Measurements from ENCODE around the gene ATP5F1C. TPM values are rescaled to one million over a fixed set of nuclear protein-coding genes. Genes with fewer than 3 reads are reported as not detected.
A peak's percentile ranks its signal among the peaks of the same experiment; 100 is the strongest.

Gene ATP5F1C
- total and polyA plus RNA-seq, 2 experiments from 2014 or later = 332 to 537 TPM

GRCh38 chr10:7738536-7739407, 49.2 kb upstream of the ATP5F1C start:
- ATAC-seq (no peak), DNase-seq (ENCODE audit: low spot score) (no peak)
- Mint-ChIP-seq H3K27me3 (ENCODE audit: insufficient read depth, low read depth, poor library complexity) (peaks cover 2% of the 10 kb centered on the region), H3K27ac (no peak overlapping the region), H3K4me1 (no peaks in the 10 kb centered on the region), H3K9me3 (no peaks in the 10 kb centered on the region), H3K4me3 (no peak overlapping the region), H3K36me3 (ENCODE audit: low read depth) (no peaks in the 10 kb centered on the region)
- no peaks in the 10 kb centered on the region for H4K20me1 ChIP-seq (replicated peaks; ENCODE audit: insufficient read depth)
- no peaks in the 10 kb centered on the region for H3K4me1 ChIP-seq (ENCODE audit: insufficient read depth)
- H3K27ac ChIP-seq (ENCODE audit: low read depth) = no peak overlapping the region
- H3K9me2 ChIP-seq (ENCODE audit: insufficient read depth) = no peaks in the 10 kb centered on the region
- H3K36me3 ChIP-seq (ENCODE audit: insufficient read depth) = no peaks in the 10 kb centered on the region
- H3F3A ChIP-seq (replicated peaks; ENCODE audit: low read depth) = no peaks in the 10 kb centered on the region
- H2AFZ ChIP-seq = 0 out of 2 replicates have a peak overlapping the region, but pooled peaks have one; percentile 28
- H3K27me3 ChIP-seq (ENCODE audit: insufficient read depth) = no peaks in the 10 kb centered on the region
- no peaks in the 10 kb centered on the region for H3K79me2 ChIP-seq (replicated peaks; ENCODE audit: insufficient read depth)
- H3K4me3 ChIP-seq = no peak overlapping the region
- H3K4me2 ChIP-seq = no peak overlapping the region
- TF ChIP-seq POLR2AphosphoS5 (IDR thresholded peaks at IDR 0.05; ENCODE audit: low read depth) (no peak), EZH2phosphoT487 (IDR thresholded peaks at IDR 0.05; ENCODE audit: unreplicated experiment) (no peak), ZNF114 (CRISPR knock-in tag; IDR thresholded peaks at IDR 0.05) (no peak), EZH2 (IDR thresholded peaks at IDR 0.05; ENCODE audit: low read depth, unreplicated experiment) (no peak), ETS1 (IDR thresholded peaks at IDR 0.05) (no peak), NANOG (IDR thresholded peaks at IDR 0.05; ENCODE audit: borderline replicate concordance) (no peak), CREB1 (CRISPR knock-in tag; IDR thresholded peaks at IDR 0.05; ENCODE audit: low read depth) (no peak)
- TF ChIP-seq, protein P1, sequence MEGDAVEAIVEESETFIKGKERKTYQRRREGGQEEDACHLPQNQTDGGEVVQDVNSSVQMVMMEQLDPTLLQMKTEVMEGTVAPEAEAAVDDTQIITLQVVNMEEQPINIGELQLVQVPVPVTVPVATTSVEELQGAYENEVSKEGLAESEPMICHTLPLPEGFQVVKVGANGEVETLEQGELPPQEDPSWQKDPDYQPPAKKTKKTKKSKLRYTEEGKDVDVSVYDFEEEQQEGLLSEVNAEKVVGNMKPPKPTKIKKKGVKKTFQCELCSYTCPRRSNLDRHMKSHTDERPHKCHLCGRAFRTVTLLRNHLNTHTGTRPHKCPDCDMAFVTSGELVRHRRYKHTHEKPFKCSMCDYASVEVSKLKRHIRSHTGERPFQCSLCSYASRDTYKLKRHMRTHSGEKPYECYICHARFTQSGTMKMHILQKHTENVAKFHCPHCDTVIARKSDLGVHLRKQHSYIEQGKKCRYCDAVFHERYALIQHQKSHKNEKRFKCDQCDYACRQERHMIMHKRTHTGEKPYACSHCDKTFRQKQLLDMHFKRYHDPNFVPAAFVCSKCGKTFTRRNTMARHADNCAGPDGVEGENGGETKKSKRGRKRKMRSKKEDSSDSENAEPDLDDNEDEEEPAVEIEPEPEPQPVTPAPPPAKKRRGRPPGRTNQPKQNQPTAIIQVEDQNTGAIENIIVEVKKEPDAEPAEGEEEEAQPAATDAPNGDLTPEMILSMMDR (conservative IDR thresholded peaks at IDR 0.05; ENCODE audit: low read depth in 2 of 2) = no peak

- no peaks in the 10 kb centered on the region for H4K20me1 ChIP-seq (replicated peaks; ENCODE audit: insufficient read depth)
- peaks cover 2% of the 10 kb centered on the region for H3K27me3 Mint-ChIP-seq (ENCODE audit: insufficient read depth, low read depth, poor library complexity)
- H3K36me3 Mint-ChIP-seq (ENCODE audit: low read depth) = no peaks in the 10 kb centered on the region
- H3K79me2 ChIP-seq (replicated peaks; ENCODE audit: insufficient read depth) = no peaks in the 10 kb centered on the region
- no peaks in the 10 kb centered on the region for H3K4me1 ChIP-seq (ENCODE audit: insufficient read depth)
- H3K4me3 Mint-ChIP-seq = no peak overlapping the region
- no peaks in the 10 kb centered on the region for H3K27me3 ChIP-seq (ENCODE audit: insufficient read depth)
- no peak overlapping the region for H3K4me2 ChIP-seq
- H3K36me3 ChIP-seq (ENCODE audit: insufficient read depth) = no peaks in the 10 kb centered on the region
- no peak for ATAC-seq
- H3F3A ChIP-seq (replicated peaks; ENCODE audit: low read depth) = no peaks in the 10 kb centered on the region
- no peak overlapping the region for H2AFZ ChIP-seq
- no peak for DNase-seq (ENCODE audit: low spot score)
- H3K27ac Mint-ChIP-seq = no peak overlapping the region
- no peaks in the 10 kb centered on the region for H3K4me1 Mint-ChIP-seq
- H3K9me2 ChIP-seq (ENCODE audit: insufficient read depth) = no peaks in the 10 kb centered on the region
- H3K27ac ChIP-seq (ENCODE audit: low read depth) = no peak overlapping the region
- H3K9me3 Mint-ChIP-seq = no peaks in the 10 kb centered on the region
- no peak overlapping the region for H3K4me3 ChIP-seq
- TF ChIP-seq ZNF331 (CRISPR knock-in tag; IDR thresholded peaks at IDR 0.05; ENCODE audit: low read depth) (no peak), JUNB (IDR thresholded peaks at IDR 0.05; ENCODE audit: unreplicated experiment) (no peak), ETS1 (IDR thresholded peaks at IDR 0.05) (no peak), CREB1 (CRISPR knock-in tag; IDR thresholded peaks at IDR 0.05; ENCODE audit: low read depth) (no peak)
- TF ChIP-seq, protein P2, sequence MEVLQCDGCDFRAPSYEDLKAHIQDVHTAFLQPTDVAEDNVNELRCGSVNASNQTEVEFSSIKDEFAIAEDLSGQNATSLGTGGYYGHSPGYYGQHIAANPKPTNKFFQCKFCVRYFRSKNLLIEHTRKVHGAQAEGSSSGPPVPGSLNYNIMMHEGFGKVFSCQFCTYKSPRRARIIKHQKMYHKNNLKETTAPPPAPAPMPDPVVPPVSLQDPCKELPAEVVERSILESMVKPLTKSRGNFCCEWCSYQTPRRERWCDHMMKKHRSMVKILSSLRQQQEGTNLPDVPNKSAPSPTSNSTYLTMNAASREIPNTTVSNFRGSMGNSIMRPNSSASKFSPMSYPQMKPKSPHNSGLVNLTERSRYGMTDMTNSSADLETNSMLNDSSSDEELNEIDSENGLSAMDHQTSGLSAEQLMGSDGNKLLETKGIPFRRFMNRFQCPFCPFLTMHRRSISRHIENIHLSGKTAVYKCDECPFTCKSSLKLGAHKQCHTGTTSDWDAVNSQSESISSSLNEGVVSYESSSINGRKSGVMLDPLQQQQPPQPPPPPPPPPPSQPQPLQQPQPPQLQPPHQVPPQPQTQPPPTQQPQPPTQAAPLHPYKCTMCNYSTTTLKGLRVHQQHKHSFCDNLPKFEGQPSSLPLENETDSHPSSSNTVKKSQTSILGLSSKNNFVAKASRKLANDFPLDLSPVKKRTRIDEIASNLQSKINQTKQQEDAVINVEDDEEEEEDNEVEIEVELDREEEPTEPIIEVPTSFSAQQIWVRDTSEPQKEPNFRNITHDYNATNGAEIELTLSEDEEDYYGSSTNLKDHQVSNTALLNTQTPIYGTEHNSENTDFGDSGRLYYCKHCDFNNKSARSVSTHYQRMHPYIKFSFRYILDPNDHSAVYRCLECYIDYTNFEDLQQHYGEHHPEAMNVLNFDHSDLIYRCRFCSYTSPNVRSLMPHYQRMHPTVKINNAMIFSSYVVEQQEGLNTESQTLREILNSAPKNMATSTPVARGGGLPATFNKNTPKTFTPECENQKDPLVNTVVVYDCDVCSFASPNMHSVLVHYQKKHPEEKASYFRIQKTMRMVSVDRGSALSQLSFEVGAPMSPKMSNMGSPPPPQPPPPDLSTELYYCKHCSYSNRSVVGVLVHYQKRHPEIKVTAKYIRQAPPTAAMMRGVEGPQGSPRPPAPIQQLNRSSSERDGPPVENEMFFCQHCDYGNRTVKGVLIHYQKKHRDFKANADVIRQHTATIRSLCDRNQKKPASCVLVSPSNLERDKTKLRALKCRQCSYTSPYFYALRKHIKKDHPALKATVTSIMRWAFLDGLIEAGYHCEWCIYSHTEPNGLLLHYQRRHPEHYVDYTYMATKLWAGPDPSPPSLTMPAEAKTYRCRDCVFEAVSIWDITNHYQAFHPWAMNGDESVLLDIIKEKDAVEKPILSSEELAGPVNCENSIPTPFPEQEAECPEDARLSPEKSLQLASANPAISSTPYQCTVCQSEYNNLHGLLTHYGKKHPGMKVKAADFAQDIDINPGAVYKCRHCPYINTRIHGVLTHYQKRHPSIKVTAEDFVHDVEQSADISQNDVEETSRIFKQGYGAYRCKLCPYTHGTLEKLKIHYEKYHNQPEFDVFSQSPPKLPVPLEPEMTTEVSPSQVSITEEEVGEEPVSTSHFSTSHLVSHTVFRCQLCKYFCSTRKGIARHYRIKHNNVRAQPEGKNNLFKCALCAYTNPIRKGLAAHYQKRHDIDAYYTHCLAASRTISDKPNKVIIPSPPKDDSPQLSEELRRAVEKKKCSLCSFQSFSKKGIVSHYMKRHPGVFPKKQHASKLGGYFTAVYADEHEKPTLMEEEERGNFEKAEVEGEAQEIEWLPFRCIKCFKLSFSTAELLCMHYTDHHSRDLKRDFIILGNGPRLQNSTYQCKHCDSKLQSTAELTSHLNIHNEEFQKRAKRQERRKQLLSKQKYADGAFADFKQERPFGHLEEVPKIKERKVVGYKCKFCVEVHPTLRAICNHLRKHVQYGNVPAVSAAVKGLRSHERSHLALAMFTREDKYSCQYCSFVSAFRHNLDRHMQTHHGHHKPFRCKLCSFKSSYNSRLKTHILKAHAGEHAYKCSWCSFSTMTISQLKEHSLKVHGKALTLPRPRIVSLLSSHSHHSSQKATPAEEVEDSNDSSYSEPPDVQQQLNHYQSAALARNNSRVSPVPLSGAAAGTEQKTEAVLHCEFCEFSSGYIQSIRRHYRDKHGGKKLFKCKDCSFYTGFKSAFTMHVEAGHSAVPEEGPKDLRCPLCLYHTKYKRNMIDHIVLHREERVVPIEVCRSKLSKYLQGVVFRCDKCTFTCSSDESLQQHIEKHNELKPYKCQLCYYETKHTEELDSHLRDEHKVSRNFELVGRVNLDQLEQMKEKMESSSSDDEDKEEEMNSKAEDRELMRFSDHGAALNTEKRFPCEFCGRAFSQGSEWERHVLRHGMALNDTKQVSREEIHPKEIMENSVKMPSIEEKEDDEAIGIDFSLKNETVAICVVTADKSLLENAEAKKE (CRISPR knock-in tag; IDR thresholded peaks at IDR 0.05) = no peak
Measured at GRCh38 chr10:7744307-7744706, 43.7 kb upstream of the ATP5F1C start.

All from GM23338 (cell line).